HL-60 (cell line): ENCODE results near the gene CPSF2.

Source experiments
- DNase-seq, 2 experiments: peaks; one replicate each; pipeline ENCODE4 v3.0.0-alpha.2; 2010 to 2020; ENCODE audit warnings: low read depth in 1 of 2, low spot score in 1 of 2
- H3K27ac ChIP-seq: fragments of 250-450 bp; sonication (Bioruptor Pico); replicated peaks from 2 replicates; pipeline ENCODE4 v1.5.1; 2020; ENCODE audit warnings: mild to moderate bottlenecking, moderate library complexity
- H3K27me3 ChIP-seq: fragments of 250-450 bp; sonication (Bioruptor Pico); 2 replicates; pipeline ENCODE4 v1.5.1; 2021; ENCODE audit warnings: mild to moderate bottlenecking, moderate library complexity; ENCODE audit not compliant: insufficient read depth, poor library complexity, severe bottlenecking
- H3K4me3 ChIP-seq: replicated peaks from 2 replicates; pipeline ENCODE4 v1.5.1; 2011; ENCODE audit warnings: mild to moderate bottlenecking, control low read depth, low read length; ENCODE audit not compliant: insufficient read depth
- GABPA ChIP-seq: IDR thresholded peaks from 2 replicates; pipeline ENCODE4 v1.6.1; 2012; ENCODE audit warnings: low read depth
- POLR2AphosphoS5 ChIP-seq: IDR thresholded peaks from 2 replicates; pipeline ENCODE4 v1.6.1; 2012; ENCODE audit warnings: low read depth
- SPI1 ChIP-seq: IDR thresholded peaks from 2 replicates; pipeline ENCODE4 v1.6.1; 2012; ENCODE audit warnings: low read depth, mild to moderate bottlenecking, borderline replicate concordance
- TF ChIP-seq, protein P1 (sequence below): IDR thresholded peaks from 2 replicates; pipeline ENCODE4 v1.6.1; 2012; ENCODE audit warnings: low read depth; ENCODE audit not compliant: insufficient replicate concordance
- TF ChIP-seq, protein P2 (sequence below): IDR thresholded peaks from one replicate; pipeline ENCODE4 v1.5.1; 2011; ENCODE audit warnings: low read length, control low read depth, inconsistent platforms; ENCODE audit not compliant: insufficient read depth

CPSF2 gene

DNA sequence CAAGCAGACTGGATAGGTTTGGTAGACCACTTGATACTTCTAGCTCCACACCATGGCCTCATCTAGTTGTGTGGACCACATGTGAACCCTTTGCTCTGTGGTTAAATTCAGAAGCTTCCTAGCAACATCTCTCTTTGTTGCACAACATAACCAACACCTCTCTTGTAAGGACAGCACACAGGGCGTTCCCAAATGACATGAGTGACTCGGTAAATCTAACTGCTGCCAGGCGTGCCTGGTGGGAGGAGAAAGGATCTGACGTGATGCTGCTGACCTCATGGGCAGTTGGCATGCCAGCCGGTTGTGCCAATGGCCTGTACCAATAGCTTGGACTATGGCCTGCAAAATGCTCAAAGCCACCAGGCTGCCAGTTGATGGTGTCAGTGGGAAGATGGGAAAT lies 93.8 kb downstream of the CPSF2 start:
- no peak for DNase-seq
- no peak overlapping the region for H3K27ac ChIP-seq
- H3K4me3 ChIP-seq: no peak overlapping the region
- no peaks in the 10 kb centered on the region for H3K27me3 ChIP-seq
- TF ChIP-seq, protein P1, sequence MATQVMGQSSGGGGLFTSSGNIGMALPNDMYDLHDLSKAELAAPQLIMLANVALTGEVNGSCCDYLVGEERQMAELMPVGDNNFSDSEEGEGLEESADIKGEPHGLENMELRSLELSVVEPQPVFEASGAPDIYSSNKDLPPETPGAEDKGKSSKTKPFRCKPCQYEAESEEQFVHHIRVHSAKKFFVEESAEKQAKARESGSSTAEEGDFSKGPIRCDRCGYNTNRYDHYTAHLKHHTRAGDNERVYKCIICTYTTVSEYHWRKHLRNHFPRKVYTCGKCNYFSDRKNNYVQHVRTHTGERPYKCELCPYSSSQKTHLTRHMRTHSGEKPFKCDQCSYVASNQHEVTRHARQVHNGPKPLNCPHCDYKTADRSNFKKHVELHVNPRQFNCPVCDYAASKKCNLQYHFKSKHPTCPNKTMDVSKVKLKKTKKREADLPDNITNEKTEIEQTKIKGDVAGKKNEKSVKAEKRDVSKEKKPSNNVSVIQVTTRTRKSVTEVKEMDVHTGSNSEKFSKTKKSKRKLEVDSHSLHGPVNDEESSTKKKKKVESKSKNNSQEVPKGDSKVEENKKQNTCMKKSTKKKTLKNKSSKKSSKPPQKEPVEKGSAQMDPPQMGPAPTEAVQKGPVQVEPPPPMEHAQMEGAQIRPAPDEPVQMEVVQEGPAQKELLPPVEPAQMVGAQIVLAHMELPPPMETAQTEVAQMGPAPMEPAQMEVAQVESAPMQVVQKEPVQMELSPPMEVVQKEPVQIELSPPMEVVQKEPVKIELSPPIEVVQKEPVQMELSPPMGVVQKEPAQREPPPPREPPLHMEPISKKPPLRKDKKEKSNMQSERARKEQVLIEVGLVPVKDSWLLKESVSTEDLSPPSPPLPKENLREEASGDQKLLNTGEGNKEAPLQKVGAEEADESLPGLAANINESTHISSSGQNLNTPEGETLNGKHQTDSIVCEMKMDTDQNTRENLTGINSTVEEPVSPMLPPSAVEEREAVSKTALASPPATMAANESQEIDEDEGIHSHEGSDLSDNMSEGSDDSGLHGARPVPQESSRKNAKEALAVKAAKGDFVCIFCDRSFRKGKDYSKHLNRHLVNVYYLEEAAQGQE: no peak
- no peak for TF ChIP-seq POLR2AphosphoS5
- TF ChIP-seq, protein P2, sequence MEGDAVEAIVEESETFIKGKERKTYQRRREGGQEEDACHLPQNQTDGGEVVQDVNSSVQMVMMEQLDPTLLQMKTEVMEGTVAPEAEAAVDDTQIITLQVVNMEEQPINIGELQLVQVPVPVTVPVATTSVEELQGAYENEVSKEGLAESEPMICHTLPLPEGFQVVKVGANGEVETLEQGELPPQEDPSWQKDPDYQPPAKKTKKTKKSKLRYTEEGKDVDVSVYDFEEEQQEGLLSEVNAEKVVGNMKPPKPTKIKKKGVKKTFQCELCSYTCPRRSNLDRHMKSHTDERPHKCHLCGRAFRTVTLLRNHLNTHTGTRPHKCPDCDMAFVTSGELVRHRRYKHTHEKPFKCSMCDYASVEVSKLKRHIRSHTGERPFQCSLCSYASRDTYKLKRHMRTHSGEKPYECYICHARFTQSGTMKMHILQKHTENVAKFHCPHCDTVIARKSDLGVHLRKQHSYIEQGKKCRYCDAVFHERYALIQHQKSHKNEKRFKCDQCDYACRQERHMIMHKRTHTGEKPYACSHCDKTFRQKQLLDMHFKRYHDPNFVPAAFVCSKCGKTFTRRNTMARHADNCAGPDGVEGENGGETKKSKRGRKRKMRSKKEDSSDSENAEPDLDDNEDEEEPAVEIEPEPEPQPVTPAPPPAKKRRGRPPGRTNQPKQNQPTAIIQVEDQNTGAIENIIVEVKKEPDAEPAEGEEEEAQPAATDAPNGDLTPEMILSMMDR: no peak
- no peak for TF ChIP-seq GABPA
- no peak for TF ChIP-seq SPI1

DNA sequence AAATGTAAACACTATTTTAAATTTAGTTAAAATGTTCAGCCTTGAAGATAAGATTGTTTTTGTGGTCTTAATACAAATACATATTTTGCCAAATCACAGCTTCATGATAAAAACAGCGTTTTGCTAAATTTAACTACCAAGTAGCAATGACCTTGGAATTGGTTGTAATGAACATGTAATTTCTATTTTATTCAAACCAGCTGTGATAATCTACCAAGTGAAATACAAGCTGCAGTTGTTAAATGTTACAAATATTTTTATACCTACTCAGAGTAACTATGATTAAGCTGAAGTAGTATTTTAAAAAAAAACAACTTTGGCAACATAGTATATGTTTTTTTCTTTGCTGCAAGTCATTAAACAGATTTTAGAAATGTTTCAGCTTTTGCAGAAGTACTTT lies 96.2 kb downstream of the CPSF2 start:
- Histone ChIP-seq H3K27ac (no peak overlapping the region), H3K27me3 (no peaks in the 10 kb centered on the region), H3K4me3 (no peak overlapping the region)
- DNase-seq: no peak
- no peak for TF ChIP-seq SPI1
- no peak for TF ChIP-seq GABPA
- TF ChIP-seq, protein P2: no peak
- TF ChIP-seq, protein P1: no peak
- TF ChIP-seq POLR2AphosphoS5: no peak
